ENCODE data around the gene TEAD1.

TEAD1 gene

DNA sequence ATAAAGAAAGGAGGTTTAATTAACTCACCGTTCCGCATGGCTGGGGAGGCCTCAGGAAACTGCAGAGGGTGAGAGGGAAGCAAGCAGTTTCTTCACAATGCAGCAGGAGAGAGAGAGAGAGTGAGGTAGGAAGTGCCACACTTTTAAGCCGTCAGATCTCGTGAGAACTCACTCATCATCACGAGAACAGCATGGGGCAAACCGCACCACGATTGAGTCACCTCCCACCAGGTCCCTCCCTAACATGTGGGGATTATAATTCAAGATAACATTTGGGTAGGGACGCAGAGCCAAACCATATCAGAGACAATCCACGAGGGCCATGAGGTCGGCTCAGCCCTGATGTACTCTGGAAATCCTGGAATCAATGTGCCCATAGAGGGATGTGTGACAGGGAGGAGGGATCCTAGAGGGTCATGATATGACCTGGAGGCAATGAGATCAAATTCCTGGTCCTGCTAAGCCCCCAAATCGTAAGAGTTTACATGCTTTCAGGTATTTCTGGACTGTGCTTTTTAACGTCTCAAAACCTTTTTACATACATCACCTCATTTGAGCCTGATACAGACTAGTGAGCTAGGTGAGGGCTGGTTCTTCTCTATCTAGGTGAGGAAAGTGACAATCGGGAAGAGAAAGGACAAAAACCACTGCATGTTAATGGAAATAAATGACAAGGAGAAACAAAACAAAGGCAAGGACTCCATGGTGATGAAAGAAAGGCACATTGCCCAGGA lies 315.4 kb downstream of the TEAD1 start:
- DNase-seq (ENCODE audit: low spot score) = no peak

DNA sequence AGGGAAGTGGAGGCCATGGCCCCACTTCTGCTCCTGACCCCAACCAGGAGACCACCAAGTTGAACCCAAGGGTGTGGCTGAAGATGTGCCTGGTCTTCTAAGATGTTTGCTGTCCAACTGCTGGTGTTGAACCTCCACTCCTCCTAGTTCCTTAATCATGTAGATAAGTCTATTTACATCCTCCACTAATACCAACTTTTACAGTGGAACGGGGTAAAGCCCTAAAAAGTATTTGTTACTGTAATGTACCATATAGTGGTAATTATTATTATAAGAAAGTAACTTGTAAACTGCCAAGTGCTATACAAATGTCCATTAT lies 315.9 kb downstream of the TEAD1 start:
- no peak for DNase-seq (ENCODE audit: low spot score)

DNA sequence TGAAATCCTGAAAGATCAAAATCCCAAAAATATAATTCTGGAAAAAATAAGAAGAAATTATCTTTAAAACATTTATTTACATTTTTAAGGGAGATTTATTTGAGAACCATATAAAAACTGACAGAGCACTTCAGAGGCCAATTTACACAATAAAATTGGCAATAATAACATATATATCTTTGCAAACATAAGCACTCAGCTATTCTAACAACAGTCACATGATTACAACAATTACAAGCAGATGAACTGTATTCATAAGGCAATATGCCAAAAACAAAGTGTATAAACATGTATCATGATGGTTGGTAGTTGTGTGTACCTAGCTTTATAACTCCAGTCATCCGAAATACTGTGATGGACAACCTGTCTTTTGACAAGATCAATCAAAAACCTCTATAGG lies 317.2 kb downstream of the TEAD1 start:
- no peak for DNase-seq (ENCODE audit: low spot score)

DNA sequence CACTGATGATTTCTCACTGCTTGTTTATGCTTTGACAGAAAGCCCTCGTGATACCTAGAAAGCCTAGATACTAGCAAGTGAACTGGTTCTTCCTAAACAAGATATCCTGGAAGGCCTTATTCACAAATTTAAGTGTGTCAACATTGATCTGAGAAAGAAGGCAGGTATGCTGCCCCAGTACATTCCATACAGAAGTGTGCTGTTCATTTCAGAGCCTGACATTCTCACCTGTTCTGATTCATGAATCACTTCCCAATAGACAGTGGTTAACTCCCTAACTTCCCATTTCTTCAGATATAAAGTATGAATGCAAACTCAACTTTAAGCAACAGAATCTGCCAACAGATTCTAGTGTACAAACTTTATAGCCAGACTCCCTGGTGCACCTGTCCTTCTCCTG lies 319.4 kb downstream of the TEAD1 start:
- DNase-seq (ENCODE audit: low spot score) = no peak
